Smooth muscle cell (in vitro differentiated cells): ENCODE measurements around the gene ACIN1. TPM values are rescaled to one million over a fixed set of nuclear protein-coding genes. Genes with fewer than 3 reads are reported as not detected.

ENCODE experiments used
- DNase-seq: peaks from one replicate; lab custom pipeline; 2025; ENCODE audit not compliant: unreplicated experiment; lab: John Stamatoyannopoulos, UW
- H2AFZ ChIP-seq: fragments of 200-600 bp; sonication (generic); 2 replicates; pipeline ENCODE4 v1.6.0; 2016; ENCODE audit warnings: antibody characterized with exemption, low read depth, mild to moderate bottlenecking
- H3F3A ChIP-seq: fragments of 200-600 bp; sonication (generic); 2 replicates; pipeline ENCODE4 v1.6.0; 2017; ENCODE audit warnings: antibody characterized with exemption, low read depth
- H3K27ac ChIP-seq: fragments of 200-600 bp; sonication (generic); 2 replicates; pipeline ENCODE4 v1.5.1; 2016; ENCODE audit warnings: low read depth, mild to moderate bottlenecking
- H3K27me3 ChIP-seq: fragments of 200-600 bp; sonication (generic); 2 replicates; pipeline ENCODE4 v1.6.1; 2016; ENCODE audit warnings: low read depth, mild to moderate bottlenecking
- H3K36me3 ChIP-seq: fragments of 200-600 bp; sonication (generic); 2 replicates; pipeline ENCODE4 v1.5.1; 2016; ENCODE audit warnings: low read depth
- H3K4me1 ChIP-seq: fragments of 200-600 bp; sonication (generic); 2 replicates; pipeline ENCODE4 v1.5.1; 2016; ENCODE audit warnings: low read depth
- H3K4me2 ChIP-seq: fragments of 200-600 bp; sonication (generic); 2 replicates; pipeline ENCODE4 v1.6.0; 2016; ENCODE audit warnings: mild to moderate bottlenecking
- H3K4me3 ChIP-seq: fragments of 200-600 bp; sonication (generic); 2 replicates; pipeline ENCODE4 v1.5.1; 2016; ENCODE audit warnings: mild to moderate bottlenecking
- H3K79me2 ChIP-seq: fragments of 200-600 bp; sonication (generic); 2 replicates; pipeline ENCODE4 v1.6.0; 2016; ENCODE audit warnings: low read depth, mild to moderate bottlenecking
- H3K9ac ChIP-seq: fragments of 200-600 bp; sonication (generic); 2 replicates; pipeline ENCODE4 v1.6.0; 2016; ENCODE audit warnings: low read depth
- H3K9me3 ChIP-seq: fragments of 200-600 bp; sonication (generic); replicated peaks from 2 replicates; pipeline ENCODE4 v1.5.1; 2016; ENCODE audit warnings: low read depth
- H4K20me1 ChIP-seq: fragments of 200-600 bp; sonication (generic); 2 replicates; pipeline ENCODE4 v1.6.0; 2016; ENCODE audit warnings: low read depth
- CTCF ChIP-seq: fragments of 200-600 bp; sonication (generic); IDR thresholded peaks from 2 replicates; pipeline ENCODE4 v1.5.1; 2017; ENCODE audit warnings: borderline replicate concordance, mild to moderate bottlenecking, antibody characterized with exemption; ENCODE audit not compliant: insufficient read depth, poor library complexity, severe bottlenecking
- WGBS: methylation state at CpG from one replicate; pipeline ENCODE4 v1.1.7; 2016; ENCODE audit warnings: low lambda C conversion rate; 5-methylcytosine and 5-hydroxymethylcytosine counted together
- polyA plus RNA-seq: library from polyadenylated mRNA; unstranded; fragments of >200 nt; fragmentation: Nextera tagmentation; extraction: Ambion mirVana; gene quantifications from 2 replicates; pipeline ENCODE4 v1.2.1, GENCODE V29; 2016
- total RNA-seq: library from RNA; depleted of rRNA; stranded (reverse); fragments of >200 nt; gene quantifications from 2 replicates; pipeline ENCODE4 v1.2.3, GENCODE V29; 2014

The ACIN1 gene
- total and polyA plus RNA-seq, 2 experiments from 2014 or later: 33.7 to 64.5 TPM

- H3K4me1 ChIP-seq: peaks cover 26% of the 10 kb centered on the region
- DNase-seq: no peak
- H3K27me3 ChIP-seq: no peaks in the 10 kb centered on the region
- H3F3A ChIP-seq: peaks cover 24% of the 10 kb centered on the region
- peak overlapping the region; percentile 91 for H3K4me2 ChIP-seq
- peaks cover 37% of the 10 kb centered on the region for H4K20me1 ChIP-seq
- H3K4me3 ChIP-seq: peak overlapping the region; percentile 76
- H3K79me2 ChIP-seq: peaks cover 48% of the 10 kb centered on the region
- no peaks in the 10 kb centered on the region for H3K9me3 ChIP-seq
- no peak overlapping the region for H2AFZ ChIP-seq
- no peak for TF ChIP-seq CTCF
- peak overlapping the region; percentile 89 for H3K9ac ChIP-seq
- H3K27ac ChIP-seq: peak overlapping the region; percentile 83
- H3K36me3 ChIP-seq: peaks cover 3% of the 10 kb centered on the region
- 2% methylated on average over 13 of the region's 14 CpGs for WGBS
These were observed 23.6 kb downstream of the ACIN1 start for GRCh38 chr14:23071244-23071920.

GRCh38 chr14:23070262-23071129, 24.4 kb downstream of the ACIN1 start:
- no peak overlapping the region for H2AFZ ChIP-seq
- H3K79me2 ChIP-seq: peaks cover 56% of the 10 kb centered on the region
- peak overlapping the region; percentile 89 for H3K9ac ChIP-seq
- no peak for DNase-seq
- peak overlapping the region; percentile 91 for H3K4me2 ChIP-seq
- no peak for TF ChIP-seq CTCF
- H3F3A ChIP-seq: peaks cover 24% of the 10 kb centered on the region
- H3K4me3 ChIP-seq: peak overlapping the region; percentile 76
- H3K9me3 ChIP-seq: no peaks in the 10 kb centered on the region
- H3K36me3 ChIP-seq: peaks cover 7% of the 10 kb centered on the region
- peak overlapping the region; percentile 83 for H3K27ac ChIP-seq
- peaks cover 43% of the 10 kb centered on the region for H4K20me1 ChIP-seq
- H3K4me1 ChIP-seq: peaks cover 26% of the 10 kb centered on the region
- WGBS: 1% methylated on average over 10 of the region's 10 CpGs
- no peaks in the 10 kb centered on the region for H3K27me3 ChIP-seq

DNA sequence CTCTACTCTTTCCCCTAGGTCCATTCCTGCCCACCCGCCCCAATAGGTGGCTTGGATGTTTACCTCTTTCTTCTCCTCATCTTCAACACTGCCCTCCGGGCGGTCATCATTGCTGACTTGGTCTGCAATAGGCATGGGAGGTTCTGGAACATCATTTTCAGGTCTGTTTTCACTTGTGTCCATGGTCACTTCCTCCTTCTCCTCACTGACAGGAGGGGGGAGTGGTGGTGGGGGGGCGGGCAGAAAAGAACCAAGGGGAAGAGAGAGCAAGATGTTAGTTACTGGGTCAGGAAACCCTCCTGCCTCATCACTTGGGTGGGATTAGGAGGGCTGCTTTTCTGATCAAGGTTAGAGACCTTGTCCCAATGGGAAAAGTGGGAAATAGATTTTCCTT, 25.5 kb downstream of the ACIN1 start:
- H3F3A ChIP-seq: peaks cover 35% of the 10 kb centered on the region
- peaks cover 54% of the 10 kb centered on the region for H4K20me1 ChIP-seq
- H3K79me2 ChIP-seq: peaks cover 62% of the 10 kb centered on the region
- no peaks in the 10 kb centered on the region for H3K27me3 ChIP-seq
- peak overlapping the region; percentile 52 for H3K27ac ChIP-seq
- TF ChIP-seq CTCF: no peak
- no peaks in the 10 kb centered on the region for H3K9me3 ChIP-seq
- no peak overlapping the region for H2AFZ ChIP-seq
- peaks cover 7% of the 10 kb centered on the region for H3K36me3 ChIP-seq
- peaks cover 26% of the 10 kb centered on the region for H3K4me1 ChIP-seq
- DNase-seq: no peak
- H3K9ac ChIP-seq: peak overlapping the region; percentile 11
- WGBS: 57% methylated on average over 4 of the region's 4 CpGs
- no peak overlapping the region for H3K4me3 ChIP-seq
- peak overlapping the region; percentile 44 for H3K4me2 ChIP-seq
